ENCODE data around the gene ZNF576.

The ZNF576 gene

DNA sequence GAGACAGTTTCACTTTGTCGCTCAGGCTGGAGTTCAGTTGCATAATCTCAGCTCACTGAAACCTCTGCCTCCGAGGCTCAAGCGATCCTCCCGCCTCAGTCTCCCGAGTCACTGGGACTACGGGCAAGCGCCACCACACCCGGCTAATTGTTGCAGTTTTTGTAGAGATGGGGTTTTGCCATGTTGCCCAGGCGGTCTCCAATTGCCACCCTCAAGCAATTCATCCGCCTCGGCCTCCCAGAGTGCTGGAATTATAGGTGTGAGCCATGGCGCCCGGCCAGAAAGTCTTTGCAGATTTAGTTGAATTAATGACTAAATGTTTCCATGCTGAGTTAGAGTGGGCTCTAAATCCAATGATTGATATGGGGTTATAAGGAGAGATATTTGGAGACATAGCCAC is 47.8 kb downstream of the ZNF576 start:
- TF ChIP-seq CTCF (IDR thresholded peaks at IDR 0.05), result no peak

DNA sequence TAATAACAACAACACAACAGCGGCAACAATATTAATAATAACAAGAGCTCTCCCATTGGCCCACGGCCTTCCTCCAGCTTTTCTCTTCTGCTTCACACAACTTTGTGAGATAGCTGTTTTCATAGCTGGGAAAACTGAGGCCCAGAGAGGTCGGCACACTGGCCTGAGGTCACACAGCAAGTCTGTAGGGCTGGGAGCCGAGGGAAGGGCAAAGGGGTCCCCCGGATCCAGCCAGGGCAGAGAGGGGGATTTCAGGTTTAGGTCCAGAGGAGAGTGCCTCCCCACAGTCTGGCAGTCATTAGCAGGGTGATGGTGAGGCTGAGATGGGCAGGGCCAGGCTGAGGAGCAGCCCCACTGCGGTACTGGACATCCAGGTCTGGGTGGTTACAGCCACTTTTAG is 52.2 kb downstream of the ZNF576 start:
- TF ChIP-seq CTCF (IDR thresholded peaks at IDR 0.05), result no peak

DNA sequence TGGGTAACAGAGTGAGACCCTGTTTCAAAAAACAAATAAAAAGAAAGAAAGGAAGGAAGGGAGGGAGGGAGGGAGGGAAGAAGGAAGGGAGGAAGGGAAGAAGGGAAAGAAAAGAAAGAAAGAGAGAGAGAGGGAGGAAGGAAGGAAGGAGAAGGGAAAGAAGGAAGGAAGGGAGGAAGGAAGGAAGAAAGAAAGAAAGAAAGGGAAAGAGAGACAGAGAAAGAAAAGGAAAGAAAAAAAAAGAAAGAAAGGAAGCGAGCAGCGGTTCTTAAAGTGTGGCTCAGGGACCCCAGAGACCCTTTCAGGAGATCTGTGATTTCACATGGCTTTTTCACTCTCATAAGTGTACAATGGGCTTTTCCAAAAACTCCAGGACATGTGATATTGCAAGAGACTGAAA is 53.1 kb downstream of the ZNF576 start:
- no peak for TF ChIP-seq CTCF (IDR thresholded peaks at IDR 0.05)

All from LNCAP (cell line).